HCT116 (cell line): Measurements from ENCODE around the gene CLIC4.

ENCODE experiments used
- CEBPB ChIP-seq: IDR thresholded peaks from 2 replicates; pipeline ENCODE4 v1.6.1; 2012; ENCODE audit warnings: low read depth
- EZH2 ChIP-seq: fragments of 200-600 bp; sonication (generic); IDR thresholded peaks from 2 replicates; pipeline ENCODE4 v1.6.1; 2017; ENCODE audit warnings: antibody characterized with exemption, mixed run types
- EZH2phosphoT487 ChIP-seq: fragments of 200-600 bp; IDR thresholded peaks from 2 replicates; pipeline ENCODE4 v1.6.1; 2018; ENCODE audit warnings: antibody characterized with exemption, borderline replicate concordance
- JUND ChIP-seq: IDR thresholded peaks from 2 replicates; pipeline ENCODE4 v1.6.1; 2012
- POLR2A ChIP-seq: IDR thresholded peaks from 2 replicates; pipeline ENCODE4 v1.7.0; 2011; ENCODE audit warnings: borderline replicate concordance; ENCODE audit not compliant: insufficient read depth, insufficient read length; ENCODE audit errors: extremely low read depth
- POLR2AphosphoS5 ChIP-seq: IDR thresholded peaks from 2 replicates; pipeline ENCODE4 v1.6.1; 2011; ENCODE audit warnings: mild to moderate bottlenecking, low read depth, low read length, moderate library complexity
- SIN3A ChIP-seq: IDR thresholded peaks from 2 replicates; pipeline ENCODE4 v1.6.1; 2012; ENCODE audit warnings: low read depth
- TCF7L2 ChIP-seq: IDR thresholded peaks from 2 replicates; pipeline ENCODE4 v1.7.0; 2011; ENCODE audit warnings: borderline replicate concordance, inconsistent platforms; ENCODE audit not compliant: insufficient read depth, insufficient read length; ENCODE audit errors: extremely low read depth
- YY1 ChIP-seq: IDR thresholded peaks from 2 replicates; pipeline ENCODE4 v1.6.1; 2011; ENCODE audit warnings: low read length, low read depth, moderate library complexity, mild to moderate bottlenecking; ENCODE audit not compliant: insufficient replicate concordance; ENCODE audit errors: extremely low read depth
- ZFX ChIP-seq: fragments of 450-650 bp; IDR thresholded peaks from 2 replicates; pipeline ENCODE4 v1.6.1; 2017
- ZNF274 ChIP-seq: fragments of 200-500 bp; sonication (Bioruptor generic); IDR thresholded peaks from 2 replicates; pipeline ENCODE4 v1.6.1; 2014; ENCODE audit warnings: mild to moderate bottlenecking, low read depth, low read length, inconsistent platforms
- TF ChIP-seq, protein P1 (sequence below), 3 experiments: fragments of 200-600 bp in 1 of 3; sonication (generic) in 1 of 3; IDR thresholded peaks in 2 of 3; conservative IDR thresholded peaks in 1 of 3; 2 replicates each; pipeline ENCODE4 v1.5.1; 2012 to 2017; ENCODE audit warnings: low read depth in 2 of 3, low read length in 2 of 3, antibody characterized with exemption in 1 of 3, borderline replicate concordance in 1 of 3, control low read depth in 1 of 3, mild to moderate bottlenecking in 1 of 3, mixed read lengths in 1 of 3, mixed run types in 1 of 3, moderate library complexity in 1 of 3; ENCODE audit not compliant: insufficient read depth in 1 of 3
- TF ChIP-seq, protein P2 (sequence below): IDR thresholded peaks from 2 replicates; pipeline ENCODE4 v1.6.1; 2012; ENCODE audit warnings: low read depth
- TF ChIP-seq, protein P3 (sequence below): IDR thresholded peaks from 2 replicates; pipeline ENCODE4 v1.6.1; 2012

DNA sequence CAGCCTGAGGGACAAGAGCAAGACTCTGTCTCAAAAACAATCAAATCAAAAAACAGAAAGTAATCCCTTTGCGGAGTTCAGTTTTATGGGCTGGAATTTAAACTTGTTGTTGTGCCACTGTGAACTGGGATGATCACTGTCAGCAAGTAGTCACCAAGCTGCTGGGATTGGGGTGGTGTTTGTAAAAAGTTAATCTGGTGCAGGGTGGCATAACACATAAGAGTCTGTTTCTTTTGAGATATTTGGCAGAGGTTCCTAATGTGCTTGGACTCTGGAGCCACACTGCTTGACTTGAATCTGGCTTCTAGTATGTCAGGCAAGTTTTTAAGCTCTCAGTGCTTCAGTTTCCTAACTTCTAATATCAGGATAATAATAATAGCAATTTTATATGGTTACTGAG is 6.6 kb downstream of the CLIC4 start:
- no peak for TF ChIP-seq ZNF274
- no peak for TF ChIP-seq EZH2
- TF ChIP-seq, protein P1, sequence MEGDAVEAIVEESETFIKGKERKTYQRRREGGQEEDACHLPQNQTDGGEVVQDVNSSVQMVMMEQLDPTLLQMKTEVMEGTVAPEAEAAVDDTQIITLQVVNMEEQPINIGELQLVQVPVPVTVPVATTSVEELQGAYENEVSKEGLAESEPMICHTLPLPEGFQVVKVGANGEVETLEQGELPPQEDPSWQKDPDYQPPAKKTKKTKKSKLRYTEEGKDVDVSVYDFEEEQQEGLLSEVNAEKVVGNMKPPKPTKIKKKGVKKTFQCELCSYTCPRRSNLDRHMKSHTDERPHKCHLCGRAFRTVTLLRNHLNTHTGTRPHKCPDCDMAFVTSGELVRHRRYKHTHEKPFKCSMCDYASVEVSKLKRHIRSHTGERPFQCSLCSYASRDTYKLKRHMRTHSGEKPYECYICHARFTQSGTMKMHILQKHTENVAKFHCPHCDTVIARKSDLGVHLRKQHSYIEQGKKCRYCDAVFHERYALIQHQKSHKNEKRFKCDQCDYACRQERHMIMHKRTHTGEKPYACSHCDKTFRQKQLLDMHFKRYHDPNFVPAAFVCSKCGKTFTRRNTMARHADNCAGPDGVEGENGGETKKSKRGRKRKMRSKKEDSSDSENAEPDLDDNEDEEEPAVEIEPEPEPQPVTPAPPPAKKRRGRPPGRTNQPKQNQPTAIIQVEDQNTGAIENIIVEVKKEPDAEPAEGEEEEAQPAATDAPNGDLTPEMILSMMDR (IDR thresholded peaks at IDR 0.05 in 2 of 3, conservative IDR thresholded peaks at IDR 0.05 in 1 of 3; ENCODE audit: borderline replicate concordance in 1 of 3, insufficient read depth in 1 of 3, low read depth in 2 of 3, low read length in 2 of 3): no peak
- no peak for TF ChIP-seq POLR2AphosphoS5
- no peak for TF ChIP-seq POLR2A
- no peak for TF ChIP-seq EZH2phosphoT487
- TF ChIP-seq, protein P2, sequence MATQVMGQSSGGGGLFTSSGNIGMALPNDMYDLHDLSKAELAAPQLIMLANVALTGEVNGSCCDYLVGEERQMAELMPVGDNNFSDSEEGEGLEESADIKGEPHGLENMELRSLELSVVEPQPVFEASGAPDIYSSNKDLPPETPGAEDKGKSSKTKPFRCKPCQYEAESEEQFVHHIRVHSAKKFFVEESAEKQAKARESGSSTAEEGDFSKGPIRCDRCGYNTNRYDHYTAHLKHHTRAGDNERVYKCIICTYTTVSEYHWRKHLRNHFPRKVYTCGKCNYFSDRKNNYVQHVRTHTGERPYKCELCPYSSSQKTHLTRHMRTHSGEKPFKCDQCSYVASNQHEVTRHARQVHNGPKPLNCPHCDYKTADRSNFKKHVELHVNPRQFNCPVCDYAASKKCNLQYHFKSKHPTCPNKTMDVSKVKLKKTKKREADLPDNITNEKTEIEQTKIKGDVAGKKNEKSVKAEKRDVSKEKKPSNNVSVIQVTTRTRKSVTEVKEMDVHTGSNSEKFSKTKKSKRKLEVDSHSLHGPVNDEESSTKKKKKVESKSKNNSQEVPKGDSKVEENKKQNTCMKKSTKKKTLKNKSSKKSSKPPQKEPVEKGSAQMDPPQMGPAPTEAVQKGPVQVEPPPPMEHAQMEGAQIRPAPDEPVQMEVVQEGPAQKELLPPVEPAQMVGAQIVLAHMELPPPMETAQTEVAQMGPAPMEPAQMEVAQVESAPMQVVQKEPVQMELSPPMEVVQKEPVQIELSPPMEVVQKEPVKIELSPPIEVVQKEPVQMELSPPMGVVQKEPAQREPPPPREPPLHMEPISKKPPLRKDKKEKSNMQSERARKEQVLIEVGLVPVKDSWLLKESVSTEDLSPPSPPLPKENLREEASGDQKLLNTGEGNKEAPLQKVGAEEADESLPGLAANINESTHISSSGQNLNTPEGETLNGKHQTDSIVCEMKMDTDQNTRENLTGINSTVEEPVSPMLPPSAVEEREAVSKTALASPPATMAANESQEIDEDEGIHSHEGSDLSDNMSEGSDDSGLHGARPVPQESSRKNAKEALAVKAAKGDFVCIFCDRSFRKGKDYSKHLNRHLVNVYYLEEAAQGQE: no peak
- TF ChIP-seq CEBPB: no peak
- TF ChIP-seq SIN3A: no peak
- TF ChIP-seq, protein P3, sequence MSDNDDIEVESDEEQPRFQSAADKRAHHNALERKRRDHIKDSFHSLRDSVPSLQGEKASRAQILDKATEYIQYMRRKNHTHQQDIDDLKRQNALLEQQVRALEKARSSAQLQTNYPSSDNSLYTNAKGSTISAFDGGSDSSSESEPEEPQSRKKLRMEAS: no peak
- no peak for TF ChIP-seq JUND
- TF ChIP-seq ZFX: no peak
- TF ChIP-seq YY1: no peak
- TF ChIP-seq TCF7L2: no peak
